RKO (cell line): Measurements from ENCODE around the gene CENPP.
"Not testable (repeated sequence)": the region's sequence is repeated elsewhere in the genome, so short reads cannot be mapped to it uniquely, and the experiment has no call there.

Experiments used
- DNase-seq: peaks from one replicate; pipeline ENCODE4 v3.0.0-alpha.2; 2016; ENCODE audit warnings: low spot score

The CENPP gene

GRCh38 chr9:92380603-92381002 is 54.9 kb downstream of the CENPP start:
- no peak for DNase-seq

DNA sequence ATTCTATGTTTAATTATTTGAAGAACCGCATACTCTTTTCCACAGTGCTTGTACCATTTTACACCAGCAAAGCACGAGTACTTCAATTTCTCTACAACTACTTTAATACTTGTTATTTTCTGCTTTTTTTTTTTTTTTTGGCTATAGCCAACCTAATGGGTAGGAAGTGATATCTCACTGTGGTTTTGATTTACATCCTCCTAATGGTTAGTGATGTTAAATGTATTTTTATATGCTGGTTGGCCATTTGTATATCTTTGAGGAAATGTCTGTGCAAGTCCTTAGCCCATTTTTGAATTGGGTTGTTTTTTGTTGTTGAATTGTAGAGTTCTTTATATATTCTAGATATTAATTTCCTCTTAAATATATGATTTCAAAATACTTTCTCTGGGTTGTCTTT is 56.0 kb downstream of the CENPP start:
- no peak for DNase-seq

- DNase-seq: peak; percentile 35
These were observed 58.6 kb downstream of the CENPP start for GRCh38 chr9:92384375-92384774.

DNA sequence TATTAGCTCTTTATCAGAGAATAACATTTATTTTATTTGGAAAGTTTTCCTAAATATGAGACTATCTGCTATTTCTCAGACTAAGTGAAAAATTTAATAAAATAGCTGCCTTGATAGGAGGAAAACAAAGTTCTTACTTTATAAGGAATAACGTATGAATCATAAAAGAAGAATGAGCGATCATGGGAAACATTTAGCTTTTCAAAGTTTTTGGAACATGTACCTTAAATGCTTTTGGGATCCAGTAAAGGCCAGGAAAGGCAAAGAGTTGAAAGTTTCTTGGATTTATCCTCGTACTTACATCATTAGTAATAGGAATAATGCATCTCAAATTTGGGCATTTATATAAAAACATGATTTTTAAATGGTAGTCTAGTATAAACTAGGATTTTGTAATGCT is 59.2 kb downstream of the CENPP start:
- DNase-seq: no peak

DNA sequence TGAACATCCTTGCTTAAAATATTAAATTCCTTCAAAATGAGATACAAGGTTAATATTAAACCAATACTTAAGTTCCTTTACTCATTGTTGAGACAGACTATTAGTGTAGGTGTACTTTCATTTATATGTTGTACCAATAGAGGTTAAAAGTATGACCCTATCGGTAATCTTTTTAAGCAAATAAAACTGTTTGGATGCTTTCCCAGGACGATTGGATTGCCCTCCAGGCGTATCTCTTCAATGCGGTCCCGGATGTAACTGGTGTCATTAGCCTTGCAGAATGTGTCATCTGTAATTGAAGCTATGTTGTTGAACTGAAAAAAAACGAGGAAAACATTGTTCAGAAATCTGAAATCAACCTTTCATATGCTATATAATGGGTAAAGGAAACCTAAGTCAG is 59.7 kb downstream of the CENPP start:
- no peak for DNase-seq

DNA sequence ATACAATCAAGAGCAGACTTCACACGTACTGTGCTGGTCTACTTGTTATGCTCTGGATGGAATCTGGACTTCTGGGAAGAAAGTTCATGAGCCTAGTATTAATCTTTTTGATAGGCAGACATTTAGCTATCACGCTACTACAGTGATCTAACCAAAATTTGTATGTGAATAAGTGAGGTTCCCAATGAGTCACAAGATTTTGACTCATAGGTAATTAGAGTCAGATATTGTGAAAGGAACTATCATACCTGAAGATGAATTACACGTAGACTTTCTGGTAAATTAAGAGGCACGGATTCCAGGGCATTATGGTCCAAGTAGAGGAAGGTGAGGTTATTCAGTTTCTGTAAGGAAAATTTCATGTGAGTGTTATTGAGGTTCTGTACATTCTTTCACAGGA is 60.2 kb downstream of the CENPP start:
- peak; percentile 26 for DNase-seq

DNA sequence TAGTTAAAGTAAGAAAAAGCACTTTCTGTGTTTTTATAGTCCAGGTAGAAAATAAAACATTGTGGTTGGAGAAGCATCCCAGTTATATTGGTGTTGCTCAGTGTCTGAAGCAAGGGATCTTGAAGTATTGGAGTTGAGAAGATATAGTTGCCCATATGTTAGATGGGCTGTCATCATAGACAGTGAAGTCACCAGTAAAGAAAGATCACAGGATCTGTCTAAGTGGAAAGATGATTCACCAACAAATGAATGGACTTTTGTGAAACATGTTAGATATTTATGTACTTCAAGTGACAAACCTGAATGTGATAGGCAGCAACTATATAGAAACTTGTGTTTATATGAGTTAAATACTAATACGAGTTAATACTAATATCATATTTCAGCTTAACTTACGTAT is 66.9 kb downstream of the CENPP start:
- DNase-seq: peak; percentile 50

- DNase-seq: no peak
These were observed 67.9 kb downstream of the CENPP start for GRCh38 chr9:92393686-92394085.

- no peak for DNase-seq
These were observed 69.9 kb downstream of the CENPP start for GRCh38 chr9:92395617-92396016.

DNA sequence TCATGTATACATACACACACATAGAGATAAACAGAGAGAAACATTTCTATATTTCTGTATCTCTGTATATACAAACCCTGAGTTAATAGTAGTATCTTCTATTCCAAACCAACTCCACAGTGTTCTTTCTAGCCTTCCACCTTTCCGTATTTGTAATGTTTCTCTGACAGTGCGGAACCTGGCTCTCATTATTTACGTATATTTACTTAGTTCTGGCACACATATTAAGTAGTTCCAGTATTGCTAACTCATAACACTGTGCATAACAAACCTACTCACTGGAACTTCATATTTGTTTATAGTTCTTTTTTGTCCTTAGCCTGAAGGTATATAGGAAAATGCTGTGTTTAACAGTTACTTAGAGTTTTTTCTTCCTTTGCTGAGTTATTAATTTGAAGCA is 72.1 kb downstream of the CENPP start:
- DNase-seq: no peak

DNA sequence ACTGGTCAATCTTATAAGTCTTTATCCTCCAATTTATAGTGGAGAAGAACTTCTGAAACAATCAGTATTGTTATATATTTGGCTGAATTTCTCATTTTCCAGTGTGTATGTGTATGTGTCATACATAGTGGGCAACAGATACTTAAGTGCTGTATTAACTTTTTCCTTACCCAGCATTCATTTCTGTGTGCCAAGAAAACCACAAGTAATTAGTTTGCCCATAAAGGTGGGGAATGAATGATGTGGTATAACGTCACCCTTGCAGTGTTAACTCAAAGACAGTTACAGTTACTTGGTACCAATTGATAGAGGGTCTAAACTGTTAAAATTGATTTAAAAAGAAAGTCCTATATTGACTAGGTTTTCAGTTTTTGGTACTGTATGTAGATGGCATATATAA is 76.6 kb downstream of the CENPP start:
- no peak for DNase-seq

- DNase-seq: no peak
These were observed 77.3 kb downstream of the CENPP start for GRCh38 chr9:92402826-92403745.

DNA sequence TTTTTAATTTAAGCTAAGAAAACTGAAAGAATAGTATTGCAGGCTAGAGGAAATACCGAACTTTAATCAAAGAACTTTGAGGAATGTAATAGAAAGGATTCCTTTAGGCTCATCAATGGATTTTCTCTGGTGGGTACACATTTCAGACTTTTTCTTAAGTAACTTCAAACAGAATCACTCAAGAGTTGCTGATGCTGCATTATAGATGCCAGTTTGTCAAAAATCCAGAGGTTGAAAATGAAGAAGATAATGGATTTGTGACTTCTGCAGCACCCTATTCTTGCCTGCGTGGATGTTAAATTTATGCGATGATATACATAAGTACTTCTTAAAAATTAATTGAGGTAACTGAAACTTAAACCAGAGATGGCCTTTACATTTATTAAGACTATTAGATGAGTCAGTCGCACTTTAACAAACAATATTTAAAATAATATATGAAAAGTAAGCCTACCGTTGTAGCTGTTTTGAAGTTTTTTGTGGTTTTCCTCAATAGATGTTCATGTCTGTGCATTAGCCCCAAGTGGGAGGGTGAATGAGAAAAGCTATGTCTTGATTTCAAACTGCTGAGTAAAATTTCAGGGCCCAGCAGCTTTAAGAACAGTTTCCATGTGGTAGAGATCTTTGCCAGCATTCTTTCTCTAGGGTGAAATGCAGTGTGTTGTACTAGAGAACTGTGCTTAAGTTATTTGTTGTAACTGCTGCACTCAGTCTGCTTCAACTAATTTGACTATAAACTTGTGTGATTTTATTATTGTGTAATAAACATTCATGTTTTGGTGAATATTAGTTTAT is 78.5 kb downstream of the CENPP start, which contains the start of gene OGN:
Gene OGN (minus strand): TSS at position 537 of the 795 bp plus-strand sequence. CDS start 1,171 bp downstream, outside the sequence.
- DNase-seq: no peak

- DNase-seq: no peak
These were observed 80.1 kb downstream of the CENPP start for GRCh38 chr9:92405818-92406217.

GRCh38 chr9:92406477-92406876 is 80.7 kb downstream of the CENPP start:
- DNase-seq: no peak

- DNase-seq: no peak
These were observed 82.1 kb downstream of the CENPP start for GRCh38 chr9:92407818-92408217.

DNA sequence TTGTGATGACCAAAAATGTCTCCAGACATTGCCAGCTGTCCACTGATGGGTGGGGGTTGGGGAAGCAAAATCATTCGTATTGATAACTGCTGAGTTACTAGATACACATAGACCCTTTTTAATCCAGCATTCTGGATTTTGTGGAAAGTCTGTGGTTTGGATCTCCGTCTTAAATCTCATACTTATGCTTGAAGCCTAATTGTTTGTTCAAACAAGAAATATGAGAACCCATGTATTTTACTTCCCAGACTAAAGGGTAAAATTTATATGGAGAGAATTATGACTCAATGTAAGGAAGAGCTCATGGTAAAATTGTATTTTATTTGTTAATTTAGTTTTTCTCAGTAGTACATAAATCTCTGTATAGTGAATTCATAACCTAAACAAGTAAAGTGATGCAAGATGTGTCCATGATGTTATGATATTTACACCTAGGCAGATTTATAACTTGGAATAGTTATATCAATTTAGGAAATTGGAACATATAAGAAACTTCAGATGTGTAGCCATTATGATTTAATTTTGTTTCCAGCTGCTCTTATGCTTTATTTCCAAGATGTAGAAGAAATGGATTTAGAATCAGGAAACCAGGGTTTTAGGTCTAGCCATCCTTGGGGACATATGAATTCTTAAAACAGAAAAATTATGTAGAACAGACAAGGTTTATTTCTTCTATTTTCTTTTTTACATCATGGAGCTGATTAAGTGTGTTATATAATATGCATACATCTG is 83.2 kb downstream of the CENPP start:
- DNase-seq: no peak

GRCh38 chr9:92411157-92411556 is 85.4 kb downstream of the CENPP start:
- DNase-seq: not testable (repeated sequence)

DNA sequence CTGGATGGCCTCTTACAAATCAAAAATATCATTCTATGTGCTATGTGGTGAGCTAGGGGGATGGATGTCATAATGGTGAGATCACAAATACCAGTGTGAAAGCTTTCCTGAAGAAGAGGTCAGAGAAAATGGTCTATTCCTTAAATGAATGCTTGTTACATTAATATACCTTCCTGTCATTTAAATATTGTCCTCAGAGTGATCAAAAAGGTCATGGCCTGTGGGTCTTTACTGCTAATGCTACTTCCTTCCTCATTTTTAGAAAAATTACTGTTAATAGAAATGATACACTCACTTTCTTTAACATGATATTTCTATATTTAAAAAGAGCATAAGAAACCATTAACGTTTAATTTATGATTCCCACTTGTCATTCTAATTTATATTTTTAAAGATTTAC is 88.8 kb downstream of the CENPP start:
- DNase-seq: no peak

DNA sequence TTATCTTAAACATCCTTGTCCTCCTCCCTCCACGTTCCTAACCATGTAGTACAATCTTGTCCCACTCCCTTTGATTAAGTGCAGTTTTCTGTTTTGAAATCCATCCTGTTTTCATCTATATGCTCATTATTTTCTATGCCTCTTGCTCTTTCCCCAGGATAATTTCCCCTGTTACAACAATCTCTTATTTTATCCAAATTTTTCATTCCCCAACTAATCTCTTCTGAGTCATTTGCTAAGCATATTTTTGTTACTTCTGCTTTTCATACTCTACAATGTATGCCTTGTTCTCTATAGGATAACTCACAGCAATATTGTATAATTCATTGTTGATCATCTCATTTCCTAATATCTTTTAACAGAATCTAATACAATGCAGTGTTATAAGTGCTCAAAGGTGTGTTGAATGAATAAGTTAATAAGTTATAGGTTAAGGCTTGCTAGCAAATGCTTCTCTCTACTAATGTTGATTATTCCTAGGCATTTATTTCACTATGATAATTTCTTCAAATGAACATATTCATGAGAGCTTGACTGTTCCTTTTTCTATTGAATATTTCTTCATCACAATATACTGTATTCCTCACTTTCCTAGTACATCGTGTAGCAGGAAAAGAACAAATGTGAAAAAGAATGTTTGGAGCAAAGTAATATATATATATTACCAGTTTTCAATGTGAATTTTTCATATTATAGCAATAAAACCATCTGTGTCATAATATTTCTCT is 97.0 kb downstream of the CENPP start:
- DNase-seq: no peak

DNA sequence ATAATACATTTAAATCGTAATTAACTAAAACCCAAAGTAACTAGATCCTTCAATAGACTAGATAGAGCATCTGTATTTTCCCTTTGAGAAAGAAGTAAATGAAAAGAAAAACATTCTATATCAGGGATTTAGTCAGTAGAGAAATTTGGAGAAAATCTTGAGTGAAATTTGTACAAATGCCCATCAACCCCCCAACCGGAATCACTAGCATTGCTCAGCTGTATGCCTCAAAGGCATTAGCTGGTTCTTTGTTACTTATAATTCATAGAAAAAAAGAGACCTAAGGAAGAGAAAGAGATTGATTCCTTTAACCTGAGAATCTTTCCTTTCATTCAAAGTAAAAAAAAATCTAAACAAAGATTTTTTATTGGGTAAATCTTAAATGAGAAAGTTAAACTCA is 97.9 kb downstream of the CENPP start:
- no peak for DNase-seq

DNA sequence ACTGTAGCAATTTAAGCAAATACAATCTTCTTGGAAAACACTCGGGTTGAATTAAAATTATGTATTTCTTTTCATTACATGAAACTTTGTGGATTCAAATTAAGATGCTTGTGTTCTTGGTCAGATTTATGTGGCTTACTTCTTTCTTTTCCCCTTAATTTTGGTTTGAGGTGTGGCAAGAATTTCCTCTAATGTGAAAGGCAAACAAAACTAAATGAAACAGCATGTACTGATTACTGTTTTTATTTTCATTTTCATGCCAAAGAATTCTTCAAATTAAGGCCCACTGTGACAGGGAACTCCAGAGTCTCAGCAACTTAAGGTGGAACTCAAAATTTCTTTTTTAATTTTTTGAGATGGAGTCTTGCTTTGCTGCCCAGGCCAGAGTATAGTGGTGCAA is 98.6 kb downstream of the CENPP start, which contains the start of gene OMD:
Gene OMD (minus strand): TSS at position 132 of the 400 bp plus-strand sequence. CDS start 6,913 bp downstream, outside the sequence.
- DNase-seq: no peak
